ENCODE measurements around the gene WASHC2A.
"Not testable (repeated sequence)": the region's sequence is repeated elsewhere in the genome, so short reads cannot be mapped to it uniquely, and the experiment has no call there.

GRCh38 chr10:50102267-50102666, 34.5 kb downstream of the WASHC2A start:
- TF ChIP-seq CTCF (IDR thresholded peaks at IDR 0.05; ENCODE audit: low read length); EZH2phosphoT487 (IDR thresholded peaks at IDR 0.05; ENCODE audit: low read length); EZH2 (optimal IDR thresholded peaks at IDR 0.05; ENCODE audit: low read depth, low read length): not testable (repeated sequence)

All from MM.1S (cell line).